Stimulated activated CD4-positive, alpha-beta T cell treated with anti-CD3 and anti-CD28 coated beads, Interleukin-12 subunit alpha, Interleukin-12 subunit beta, amount 100 ng/mL, for 4 hours (primary cell): Measurements from ENCODE around the gene AHNAK2.

Experiments
- DNase-seq: peaks from one replicate; pipeline ENCODE4 v3.0.0-alpha.2; 2020

Gene AHNAK2

DNA sequence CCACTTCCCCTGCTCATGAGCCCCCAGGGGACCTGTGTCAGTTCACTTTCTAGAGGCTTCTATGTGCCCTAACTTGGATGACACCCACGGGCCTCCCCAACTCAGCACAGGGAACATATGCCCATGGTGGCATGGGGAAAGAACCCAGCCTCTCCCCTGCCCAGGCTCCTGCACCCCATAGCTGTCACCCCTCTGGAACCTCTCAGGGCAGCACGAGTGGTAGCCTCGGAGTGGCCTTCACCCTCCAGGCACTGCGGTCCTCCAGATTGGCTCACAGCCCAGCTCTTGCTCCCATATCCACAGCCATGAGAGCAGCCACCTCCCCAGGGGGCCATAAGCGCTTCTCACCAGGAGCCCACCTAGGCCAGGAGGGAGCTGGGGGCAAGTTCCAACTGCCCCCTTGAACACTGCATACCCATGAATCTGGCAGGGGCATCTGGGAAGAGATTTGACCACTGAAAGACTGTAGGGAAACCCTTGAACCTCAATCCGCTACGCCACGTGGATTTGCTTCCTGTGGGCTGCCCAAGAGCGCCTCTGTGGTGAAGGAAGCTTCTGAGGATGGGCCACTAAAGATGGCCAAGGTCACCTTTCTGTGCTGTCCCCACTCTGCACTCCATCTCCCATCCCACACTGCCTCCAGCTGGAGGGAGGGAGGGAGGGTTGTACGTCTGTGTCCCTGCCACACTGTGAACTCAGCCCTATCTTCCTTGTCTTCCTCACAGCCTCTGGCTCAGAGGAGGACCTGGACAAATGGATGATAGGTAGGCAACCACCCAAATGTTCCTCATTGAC, 41.6 kb downstream of the AHNAK2 start:
- DNase-seq, result no peak

GRCh38 chr14:104935955-104936354, 42.2 kb downstream of the AHNAK2 start:
- DNase-seq, result no peak

GRCh38 chr14:104935026-104935650, 43.0 kb downstream of the AHNAK2 start:
- no peak for DNase-seq

- no peak for DNase-seq
Measured at GRCh38 chr14:104933746-104934733, 44.1 kb downstream of the AHNAK2 start.

- peak; percentile 91 for DNase-seq
Measured at GRCh38 chr14:104932676-104933631, 45.2 kb downstream of the AHNAK2 start.

DNA sequence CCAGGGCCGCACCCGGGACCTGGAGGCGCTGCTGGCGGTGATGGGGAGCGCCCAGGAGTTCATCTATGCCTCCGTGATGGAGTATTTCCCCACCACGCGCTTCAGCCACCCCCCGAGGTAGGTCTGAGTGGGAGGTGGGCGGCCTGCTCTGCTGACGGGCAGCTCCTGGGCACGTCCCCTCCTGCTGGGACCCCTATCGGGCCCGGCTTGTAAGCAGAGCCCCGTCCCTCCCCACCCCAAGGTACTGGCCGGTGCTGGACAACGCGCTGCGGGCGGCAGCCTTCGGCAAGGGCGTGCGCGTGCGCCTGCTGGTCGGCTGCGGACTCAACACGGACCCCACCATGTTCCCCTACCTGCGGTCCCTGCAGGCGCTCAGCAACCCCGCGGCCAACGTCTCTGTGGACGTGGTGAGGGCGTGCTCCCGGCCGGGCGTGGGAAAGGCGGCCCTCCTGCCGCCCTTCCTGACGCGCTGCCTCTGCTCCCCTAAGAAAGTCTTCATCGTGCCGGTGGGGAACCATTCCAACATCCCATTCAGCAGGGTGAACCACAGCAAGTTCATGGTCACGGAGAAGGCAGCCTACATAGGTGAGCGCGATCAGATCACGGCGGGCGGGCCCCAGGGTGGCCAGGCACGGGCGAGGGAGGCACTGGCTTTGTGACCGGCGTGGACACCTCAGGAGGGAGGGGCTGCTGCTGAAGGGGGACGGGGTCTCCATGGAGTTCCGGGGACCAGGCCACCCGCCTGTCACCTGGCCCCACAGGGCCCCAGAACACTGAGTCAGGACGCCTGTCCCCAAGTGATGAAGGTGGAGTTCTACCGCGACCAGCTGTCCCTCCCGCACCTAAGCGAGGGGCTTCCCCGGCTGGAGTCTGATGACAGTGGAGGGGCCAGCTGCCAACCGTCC, 46.2 kb downstream of the AHNAK2 start:
- DNase-seq, result no peak

GRCh38 chr14:104931304-104931770, 46.8 kb downstream of the AHNAK2 start:
- DNase-seq, result no peak

GRCh38 chr14:104930526-104931303, 47.5 kb downstream of the AHNAK2 start:
- DNase-seq, result no peak

DNA sequence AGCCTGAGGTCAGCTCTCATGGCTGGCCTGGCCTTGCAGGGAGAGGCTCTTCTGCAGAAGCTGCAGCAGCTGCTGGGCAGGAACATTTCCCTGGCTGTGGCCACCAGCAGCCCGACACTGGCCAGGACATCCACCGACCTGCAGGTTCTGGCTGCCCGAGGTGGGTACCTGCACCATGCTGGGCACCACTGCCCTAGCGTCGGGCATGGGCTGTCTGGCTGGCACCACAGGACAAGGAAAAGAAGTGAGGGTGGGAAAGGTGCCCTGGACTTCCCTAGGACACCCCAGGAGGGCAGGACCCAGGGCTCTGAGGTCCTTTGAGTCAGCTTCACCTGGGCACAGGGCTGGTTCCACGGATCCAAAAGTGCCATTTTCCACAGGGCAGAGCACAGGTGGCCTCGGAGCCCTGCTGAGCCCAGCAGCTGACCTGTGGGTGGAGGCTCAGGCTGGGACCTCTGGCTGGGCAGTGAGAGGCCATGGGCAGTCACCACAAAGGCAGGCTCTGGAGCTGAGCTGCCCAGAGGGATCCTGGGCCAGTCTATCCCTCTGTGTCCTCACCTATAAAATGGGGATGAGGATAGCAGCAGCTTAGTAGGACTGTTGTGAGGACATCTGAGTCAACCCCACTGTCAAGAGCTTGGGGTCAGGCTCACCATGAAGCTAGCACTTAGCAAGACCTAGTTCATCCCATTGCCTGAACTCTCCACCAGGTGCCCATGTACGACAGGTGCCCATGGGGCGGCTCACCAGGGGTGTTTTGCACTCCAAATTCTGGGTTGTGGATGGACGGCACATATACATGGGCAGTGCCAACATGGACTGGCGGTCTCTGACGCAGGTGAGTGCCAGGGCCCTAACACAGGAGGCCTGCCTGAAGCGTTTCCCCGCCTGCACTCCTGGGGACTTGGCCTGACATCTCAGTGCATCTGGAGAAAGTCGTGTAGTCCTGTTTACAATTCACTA, 48.6 kb downstream of the AHNAK2 start:
- no peak for DNase-seq

GRCh38 chr14:104928391-104929133, 49.6 kb downstream of the AHNAK2 start:
- no peak for DNase-seq

- no peak for DNase-seq
Measured at GRCh38 chr14:104927901-104928300, 50.3 kb downstream of the AHNAK2 start.

DNA sequence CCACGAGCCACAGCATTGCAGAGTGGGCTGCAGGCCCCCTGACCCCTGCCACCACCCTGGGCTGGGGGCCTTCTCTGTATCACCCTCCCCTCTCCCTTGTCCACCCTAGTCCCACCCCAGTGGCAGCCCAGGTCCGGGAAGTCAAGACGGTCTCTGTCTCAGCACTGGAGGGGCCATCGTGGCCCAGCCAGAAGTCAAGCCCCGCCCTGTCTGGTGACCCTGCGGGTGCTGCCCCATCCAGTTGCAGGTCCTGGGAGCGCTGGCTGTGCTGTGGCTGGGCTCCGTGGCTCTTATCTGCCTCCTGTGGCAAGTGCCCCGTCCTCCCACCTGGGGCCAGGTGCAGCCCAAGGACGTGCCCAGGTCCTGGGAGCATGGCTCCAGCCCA, 50.8 kb downstream of the AHNAK2 start:
- no peak for DNase-seq

GRCh38 chr14:104926619-104927431, 51.3 kb downstream of the AHNAK2 start:
- DNase-seq, result no peak

DNA sequence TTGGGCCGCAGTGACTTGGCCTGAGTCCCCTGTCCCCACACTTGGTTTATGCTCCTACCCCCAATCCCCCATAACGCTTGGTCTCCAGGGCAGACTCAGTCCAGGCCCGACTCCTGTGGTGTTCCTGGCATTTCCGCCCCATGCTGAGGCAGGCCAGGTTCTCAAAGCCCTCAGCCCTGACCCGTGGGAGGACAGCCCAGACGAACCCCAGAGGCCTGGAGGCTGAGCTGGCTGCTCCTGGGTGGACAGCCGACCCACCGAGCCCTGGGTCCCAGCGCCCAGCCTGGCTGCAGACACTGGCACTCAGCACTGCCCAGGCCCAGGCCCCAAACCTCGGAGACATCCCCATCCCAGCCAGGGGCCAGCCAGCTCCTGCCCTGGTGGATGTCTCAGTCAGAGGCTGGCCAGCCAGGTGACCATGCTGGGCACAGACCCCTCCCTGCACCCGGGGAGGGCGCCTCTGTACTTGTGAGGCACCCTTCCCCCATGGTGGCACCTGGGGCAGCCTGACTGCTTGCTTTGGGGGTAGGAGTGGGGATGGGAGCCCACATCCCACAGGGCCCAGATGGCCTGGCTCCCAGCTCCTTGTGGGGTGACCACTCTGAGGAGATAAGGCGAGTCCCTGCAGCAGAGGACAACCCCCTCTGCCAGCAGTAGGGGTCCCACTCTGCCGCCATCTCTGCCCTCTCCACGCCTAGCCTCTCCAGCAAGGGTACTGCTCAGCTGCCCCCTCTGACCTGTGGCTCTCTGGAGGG, 52.1 kb downstream of the AHNAK2 start:
- DNase-seq, result no peak

- DNase-seq, result no peak
Measured at GRCh38 chr14:104925214-104925854, 52.8 kb downstream of the AHNAK2 start.
